K562 (cell line): ENCODE results near the gene NAGS. TPM values are rescaled to one million over a fixed set of nuclear protein-coding genes. Genes with fewer than 3 reads are reported as not detected.

ENCODE experiments used
- ATAC-seq: fragments of 200-7000 bp; cut with Tn5 transposase; 3 replicates; pipeline ENCODE4 v1.9.1; 2020; ENCODE audit warnings: moderate library complexity
- BruUV-seq: library from RNA; stranded (reverse); fragments of 400-500 nt; replicated peaks from 2 replicates; lab custom pipeline; 2021; lab: Mats Ljungman, UMichigan
- CTCF ChIA-PET: fragments of 300-600 bp; formaldehyde crosslinking; extraction: SDS; loops from one replicate; lab custom pipeline; 2021; ENCODE audit warnings: low intra/inter-chr PET ratio; lab: Yijun Ruan, JAX
- POLR2A ChIA-PET: fragments of 300-600, 350-650 bp; sonication (Branson Sonifier 250); formaldehyde crosslinking; extraction: SDS; loops from one replicate; lab custom pipeline; 2021; ENCODE audit warnings: antibody characterized with exemption, inconsistent platforms; lab: Yijun Ruan, JAX
- DNase-seq, 4 experiments: peaks; one replicate each; pipeline versions ENCODE4 v3.0.0 to v3.0.0-alpha.2; 2011 to 2018; ENCODE audit warnings: low spot score in 3 of 4, mixed read lengths in 3 of 4; ENCODE audit errors: extremely low read depth in 1 of 4
- FAIRE-seq: peaks from 2 replicates; lab custom pipeline; 2011; peaks lifted over from hg19 to GRCh38; lab: Jason Lieb, UNC
- H2AFZ ChIP-seq: 2 replicates; pipeline ENCODE4 v1.6.0; 2011; ENCODE audit warnings: low read depth, low read length, control low read depth, inconsistent platforms
- H3K27ac ChIP-seq: fragments of 200-600 bp; 3 replicates; pipeline ENCODE4 v1.8.0; 2011; ENCODE audit warnings: low read depth, mild to moderate bottlenecking, control low read depth, inconsistent platforms, low read length, moderate library complexity, mixed read lengths; ENCODE audit errors: extremely low read depth
- H3K27me3 ChIP-seq, 2 experiments: fragments of 300-600 bp in 1 of 2; 2 replicates in 1 of 2; 3 replicates in 1 of 2; pipeline versions ENCODE4 v1.6.0 to v1.8.0; 2011; ENCODE audit warnings: inconsistent platforms in 2 of 2, low read length in 2 of 2, mild to moderate bottlenecking in 1 of 2, mixed read lengths in 1 of 2, moderate library complexity in 1 of 2; ENCODE audit not compliant: control insufficient read depth in 2 of 2, insufficient read depth in 2 of 2
- H3K36me3 ChIP-seq: fragments of 300-600 bp; 3 replicates; pipeline ENCODE4 v1.8.0; 2011; ENCODE audit warnings: mild to moderate bottlenecking, low read length, inconsistent platforms; ENCODE audit not compliant: control insufficient read depth, insufficient read depth
- H3K4me1 ChIP-seq, 2 experiments: fragments of 200-600 bp in 1 of 2; replicated peaks in 1 of 2; 2 replicates in 1 of 2; 3 replicates in 1 of 2; pipeline versions ENCODE4 v1.5.1 to v1.8.0; 2011; ENCODE audit warnings: inconsistent platforms in 2 of 2, low read length in 2 of 2, mild to moderate bottlenecking in 1 of 2, mixed read lengths in 1 of 2, moderate library complexity in 1 of 2; ENCODE audit not compliant: control insufficient read depth in 2 of 2, insufficient read depth in 2 of 2
- H3K4me2 ChIP-seq: 2 replicates; pipeline ENCODE4 v1.6.1; 2011; ENCODE audit warnings: low read length, control low read depth, inconsistent platforms, mixed read lengths; ENCODE audit not compliant: insufficient read depth
- H3K4me3 ChIP-seq: fragments of 200-600 bp; sonication (generic), shearing (Covaris generic); 2 replicates; pipeline ENCODE4 v1.5.1; 2016; ENCODE audit warnings: control low read depth, inconsistent platforms
- H3K79me2 ChIP-seq: fragments of 200-600 bp; 3 replicates; pipeline ENCODE4 v1.8.0; 2011; ENCODE audit warnings: low read length, inconsistent platforms; ENCODE audit not compliant: control insufficient read depth, insufficient read depth
- H3K9ac ChIP-seq, 2 experiments: 2 replicates each; pipeline versions ENCODE4 v1.6.0 to v1.6.1; 2011; ENCODE audit warnings: low read depth in 2 of 2, low read length in 2 of 2, control low read depth in 1 of 2, inconsistent platforms in 1 of 2, mild to moderate bottlenecking in 1 of 2, mixed read lengths in 1 of 2; ENCODE audit not compliant: insufficient read depth in 1 of 2
- H3K9me1 ChIP-seq: one replicate; pipeline ENCODE4 v1.6.0; 2011; ENCODE audit warnings: inconsistent platforms, mild to moderate bottlenecking, low read length, moderate library complexity; ENCODE audit not compliant: control insufficient read depth, insufficient read depth
- H3K9me3 ChIP-seq: replicated peaks from 2 replicates; pipeline ENCODE4 v1.5.1; 2011; ENCODE audit warnings: low read depth, low read length, inconsistent platforms; ENCODE audit not compliant: control insufficient read depth, insufficient read depth
- H4K20me1 ChIP-seq: replicated peaks from 2 replicates; pipeline ENCODE4 v1.6.1; 2011; ENCODE audit warnings: low read length, inconsistent platforms, mixed read lengths; ENCODE audit not compliant: control insufficient read depth, insufficient read depth
- EGR1 ChIP-seq: fragments of 450-650 bp; conservative IDR thresholded peaks from 2 replicates; pipeline ENCODE4 v1.6.1; 2017; ENCODE audit warnings: mild to moderate bottlenecking
- PHTF2 ChIP-seq: fragments of 250-450 bp; sonication (Bioruptor Pico); IDR thresholded peaks from 2 replicates; pipeline ENCODE4 v1.5.0; 2021; ENCODE audit warnings: mild to moderate bottlenecking
- RCOR1 ChIP-seq, 2 experiments: IDR thresholded peaks; 2 replicates each; pipeline ENCODE4 v1.6.1; 2012; ENCODE audit warnings: low read depth in 2 of 2, low read length in 2 of 2, borderline replicate concordance in 1 of 2, improper control_type of control experiment in 1 of 2
- SRSF3 ChIP-seq: fragments of 200-400 bp; formaldehyde crosslinking; IDR thresholded peaks from 2 replicates; pipeline ENCODE4 v1.6.1; 2016; ENCODE audit warnings: mild to moderate bottlenecking, low read length, moderate library complexity; ENCODE audit not compliant: insufficient read depth
- ZEB2 ChIP-seq: fragments of 450-650 bp; IDR thresholded peaks from 2 replicates; pipeline ENCODE4 v1.6.1; 2016
- ZNF318 ChIP-seq, 2 experiments: fragments of 450-650 bp; IDR thresholded peaks; 2 replicates each; pipeline ENCODE4 v1.6.1; 2016; ENCODE audit warnings: mild to moderate bottlenecking in 2 of 2, borderline replicate concordance in 1 of 2, low read depth in 1 of 2, moderate library complexity in 1 of 2
- WGBS: fragments of 100-300 bp; shearing (Covaris generic); methylation state at CpG from one replicate; pipeline ENCODE4 v1.1.6; 2016; ENCODE audit warnings: low coverage, mixed read lengths; ENCODE audit not compliant: insufficient coverage; ENCODE audit errors: missing lambda C conversion rate; 5-methylcytosine and 5-hydroxymethylcytosine counted together
- in situ Hi-C: fragments of 300-500 bp; cut with MboI; formaldehyde crosslinking; loops from 4 replicates; pipeline ENCODE4 v1.15.0; 2018; ENCODE audit warnings: inconsistent platforms, mixed read lengths
- intact Hi-C: fragments of 100-400 bp; cut with micrococcal nuclease; formaldehyde crosslinking; loops from 2 replicates; pipeline ENCODE4 v1.14.2; 2022
- polyA plus RNA-seq, 8 experiments: library from polyadenylated mRNA; depleted of rRNA in 4 of 8; stranded (reverse) in 5 of 8; unstranded in 3 of 8; fragments of >200 nt; fragmentation: Nextera tagmentation in 2 of 8; fragmentation: Illumina TruSeq in 1 of 8; extraction: Ambion mirVana in 2 of 8; extraction: Trizol in 1 of 8; gene quantifications; 2 replicates each; pipeline versions ENCODE4 v1.2.1 to v1.2.3, GENCODE V29; 2011 to 2014; ENCODE audit warnings: inconsistent platforms in 1 of 8, missing spikeins in 1 of 8
- total RNA-seq, 7 experiments: library from RNA; depleted of rRNA in 6 of 7; stranded (reverse); fragments of >200 nt in 6 of 7; fragmentation: Illumina TruSeq in 2 of 7; extraction: Trizol in 2 of 7; gene quantifications; 2 replicates each; pipeline versions ENCODE4 v1.2.1 to v1.2.3, GENCODE V29; 2011 to 2021; ENCODE audit warnings: low replicate concordance in 1 of 7

Gene NAGS
- total and polyA plus RNA-seq, 9 of the 15 experiments (the other 6 are each of a cell fraction or from before 2014, with no cell fraction given), result not detected

GRCh38 chr17:43956222-43956621, 48.2 kb upstream of the NAGS start:
- FAIRE-seq, result no peak

GRCh38 chr17:43958748-43959352, 45.6 kb upstream of the NAGS start:
- no peaks in the 10 kb centered on the region for H3K9me3 ChIP-seq
- H3K4me3 ChIP-seq, result no peak overlapping the region
- DNase-seq, result no peak
- H3K9ac ChIP-seq, result no peak overlapping the region
- H2AFZ ChIP-seq, result no peak overlapping the region
- 0% methylated on average over 2 of the region's 2 CpGs for WGBS
- H3K4me1 ChIP-seq, result no peaks in the 10 kb centered on the region
- in situ Hi-C loops (no loop called here), intact Hi-C loops (no loop called here)
- no peak overlapping the region for H3K27ac ChIP-seq
- no peak for FAIRE-seq
- H3K9me1 ChIP-seq, result no peaks in the 10 kb centered on the region
- POLR2A ChIA-PET, result interaction anchor here (1.4 kb wide), 1 partner anchor 15 kb away, joined by 3 read pairs; no protein-coding TSS in a partner anchor
- no TSS peak for BruUV-seq
- CTCF ChIA-PET, result interaction anchor here (0.6 kb wide), 1 partner anchor 193 kb away, joined by 3 read pairs; no protein-coding TSS in a partner anchor
- ATAC-seq, result no peak
- no peaks in the 10 kb centered on the region for H3K36me3 ChIP-seq
- H3K4me2 ChIP-seq, result no peak overlapping the region
- no peaks in the 10 kb centered on the region for H3K79me2 ChIP-seq
- H3K27me3 ChIP-seq, result peaks cover 23 to 56% of the 10 kb centered on the region in 2 experiments
- no peaks in the 10 kb centered on the region; the same call in 1 of the 2 replicates for H4K20me1 ChIP-seq
- TF ChIP-seq ZEB2, result no peak
- no peak for TF ChIP-seq ZNF318 (IDR thresholded peaks at IDR 0.05; ENCODE audit: borderline replicate concordance in 1 of 2, low read depth in 1 of 2)
- no peak for TF ChIP-seq PHTF2 (CRISPR knock-in tag)
- no peak for TF ChIP-seq RCOR1 (IDR thresholded peaks at IDR 0.05; ENCODE audit: borderline replicate concordance in 1 of 2, low read depth in 2 of 2, low read length in 2 of 2)

More at GRCh38 chr17:43956222-43956621, 48.2 kb upstream of the NAGS start:
- H4K20me1 ChIP-seq, result no peaks in the 10 kb centered on the region; the same call in 1 of the 2 replicates
- ATAC-seq, result no peak
- peaks cover 29 to 60% of the 10 kb centered on the region in 2 experiments for H3K27me3 ChIP-seq
- BruUV-seq, result no TSS peak
- 41% methylated on average over 8 of the region's 8 CpGs for whole genome bisulfite sequencing
- H3K27ac ChIP-seq, result no peak overlapping the region
- ChIA-PET CTCF (no interaction called here), POLR2A (no interaction called here)
- no peak overlapping the region for H3K4me2 ChIP-seq
- in situ Hi-C loops (no loop called here), intact Hi-C loops (no loop called here)
- H3K4me1 ChIP-seq, result peaks cover 0 to 16% of the 10 kb centered on the region in 2 experiments; a peak in 3 of 5 replicates
- TF ChIP-seq SRSF3 (no peak), EGR1 (peak; percentile 21; the same call in 1 of the 2 replicates)
- no peak for DNase-seq
- no peaks in the 10 kb centered on the region for H3K36me3 ChIP-seq
- H2AFZ ChIP-seq, result no peak overlapping the region
- no peak overlapping the region for H3K9ac ChIP-seq
- H3K9me1 ChIP-seq, result no peaks in the 10 kb centered on the region
- H3K79me2 ChIP-seq, result no peaks in the 10 kb centered on the region
- H3K9me3 ChIP-seq, result no peaks in the 10 kb centered on the region
- H3K4me3 ChIP-seq, result no peak overlapping the region
